ENCODE measurements around the gene ACTL10.
"Not testable (repeated sequence)": the region's sequence is repeated elsewhere in the genome, so short reads cannot be mapped to it uniquely, and the experiment has no call there.

ACTL10 gene

DNA sequence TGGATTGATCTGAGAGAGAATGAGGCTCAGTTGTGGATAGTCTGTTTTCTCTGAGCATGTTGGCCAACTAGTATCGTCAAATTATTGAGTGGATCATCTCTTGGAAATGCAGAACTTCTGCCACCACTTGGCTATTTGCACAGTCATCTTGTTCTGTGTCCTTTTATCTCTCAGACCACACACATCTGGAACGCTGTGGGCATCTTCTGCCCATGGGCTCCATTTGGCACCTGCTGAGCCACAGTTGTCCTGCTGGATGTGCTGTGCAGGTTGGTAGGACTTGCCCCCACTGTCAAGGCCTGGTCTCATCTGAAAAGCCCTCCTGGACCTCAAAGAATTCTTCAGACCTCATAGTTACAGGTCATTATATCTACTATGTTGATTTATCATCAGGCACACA is 21.3 kb upstream of the ACTL10 start:
- H3K27me3 Mint-ChIP-seq: no peaks in the 10 kb centered on the region
- H3K36me3 Mint-ChIP-seq: peaks cover 5% of the 10 kb centered on the region
- no peak overlapping the region for H3K4me3 Mint-ChIP-seq
- no peak overlapping the region for H3K27ac Mint-ChIP-seq
- no peaks in the 10 kb centered on the region for H3K9me3 Mint-ChIP-seq
- H3K4me1 Mint-ChIP-seq: no peaks in the 10 kb centered on the region

- Mint-ChIP-seq H3K4me3 (no peak overlapping the region), H3K27ac (no peak overlapping the region), H3K9me3 (no peaks in the 10 kb centered on the region), H3K4me1 (no peaks in the 10 kb centered on the region), H3K27me3 (no peaks in the 10 kb centered on the region), H3K36me3 (peaks cover 5% of the 10 kb centered on the region)
Observed at GRCh38 chr20:33646191-33646590, 20.6 kb upstream of the ACTL10 start.

DNA sequence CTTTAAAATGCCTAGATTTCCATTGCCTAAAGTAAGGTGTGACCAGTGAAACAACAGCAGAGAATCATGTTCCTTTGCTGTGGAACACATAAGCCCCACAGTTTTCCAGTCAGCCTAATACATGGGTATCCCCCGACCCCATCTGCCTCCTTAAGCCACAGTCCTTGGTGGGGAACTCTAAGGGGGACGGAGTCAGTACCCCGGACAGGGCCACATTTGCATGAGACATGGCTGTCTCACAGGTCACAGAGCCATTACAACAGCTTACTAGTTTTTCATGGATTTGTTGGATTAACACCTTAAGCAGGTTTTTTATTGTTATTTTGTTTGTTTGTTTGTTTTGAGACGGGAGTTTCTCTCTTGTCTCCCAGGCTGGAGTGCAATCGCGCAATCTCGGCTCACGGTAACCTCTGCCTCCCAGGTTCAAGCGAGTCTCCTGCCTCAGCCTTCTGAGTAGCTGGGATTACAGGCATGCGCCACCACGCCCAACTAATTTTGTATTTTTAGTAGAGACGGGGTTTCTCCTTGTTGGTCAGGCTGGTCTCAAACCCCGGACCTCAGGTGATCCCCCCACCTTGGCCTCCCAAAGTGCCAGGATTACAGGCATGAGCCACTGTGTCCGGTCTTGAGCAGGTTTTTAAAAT is 19.7 kb upstream of the ACTL10 start:
- not testable (repeated sequence) for H3K36me3 Mint-ChIP-seq, H3K9me3 Mint-ChIP-seq, H3K27me3 Mint-ChIP-seq, H3K4me1 Mint-ChIP-seq, H3K27ac Mint-ChIP-seq, H3K4me3 Mint-ChIP-seq

DNA sequence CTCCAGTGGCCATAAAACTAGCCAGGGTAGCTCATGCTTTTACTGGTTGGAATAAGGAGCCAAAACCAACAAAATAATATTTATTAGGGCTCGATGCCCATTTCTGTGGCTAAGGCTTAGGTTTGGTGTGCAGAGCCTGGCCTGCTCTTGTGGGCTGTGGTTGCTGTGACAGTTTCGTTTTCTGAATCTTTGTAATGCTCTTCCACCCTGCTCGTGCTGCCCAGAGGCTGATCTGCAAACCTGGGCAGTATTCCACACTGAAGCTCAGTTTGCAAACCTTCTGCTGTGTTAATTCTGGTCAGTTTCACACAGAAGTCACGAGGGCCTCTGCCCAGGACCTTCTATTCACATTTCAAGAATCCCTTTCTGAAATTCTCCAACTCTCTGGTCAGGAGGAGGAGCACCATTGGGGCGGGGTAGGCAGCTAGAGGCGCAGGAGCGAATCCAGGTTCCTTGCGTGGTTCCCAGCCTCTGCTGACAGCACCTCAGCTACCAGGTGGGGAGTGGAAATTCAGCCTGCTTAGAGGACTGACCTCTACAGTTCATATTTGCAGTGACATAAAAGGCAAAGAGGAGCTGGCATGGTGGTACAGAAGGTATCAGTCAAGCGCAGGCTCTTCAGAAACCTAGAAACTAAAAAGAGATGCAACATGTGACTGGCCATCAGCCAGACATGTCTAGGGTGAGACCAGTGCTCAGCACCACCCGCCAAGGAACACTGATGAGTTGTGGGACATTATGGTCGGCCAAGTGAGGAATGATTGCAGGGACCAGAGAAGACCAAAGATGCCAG is 18.9 kb upstream of the ACTL10 start:
- peak overlapping the region; percentile 68 for H3K27ac Mint-ChIP-seq
- no peak overlapping the region for H3K4me3 Mint-ChIP-seq
- H3K4me1 Mint-ChIP-seq: peaks cover 4% of the 10 kb centered on the region
- peaks cover 5% of the 10 kb centered on the region for H3K36me3 Mint-ChIP-seq
- no peaks in the 10 kb centered on the region for H3K27me3 Mint-ChIP-seq
- no peaks in the 10 kb centered on the region for H3K9me3 Mint-ChIP-seq

- Mint-ChIP-seq H3K27me3 (no peaks in the 10 kb centered on the region), H3K9me3 (no peaks in the 10 kb centered on the region), H3K27ac (no peak overlapping the region), H3K36me3 (peaks cover 5% of the 10 kb centered on the region), H3K4me3 (no peak overlapping the region), H3K4me1 (peaks cover 9% of the 10 kb centered on the region)
Observed at GRCh38 chr20:33648396-33649004, 18.2 kb upstream of the ACTL10 start.

DNA sequence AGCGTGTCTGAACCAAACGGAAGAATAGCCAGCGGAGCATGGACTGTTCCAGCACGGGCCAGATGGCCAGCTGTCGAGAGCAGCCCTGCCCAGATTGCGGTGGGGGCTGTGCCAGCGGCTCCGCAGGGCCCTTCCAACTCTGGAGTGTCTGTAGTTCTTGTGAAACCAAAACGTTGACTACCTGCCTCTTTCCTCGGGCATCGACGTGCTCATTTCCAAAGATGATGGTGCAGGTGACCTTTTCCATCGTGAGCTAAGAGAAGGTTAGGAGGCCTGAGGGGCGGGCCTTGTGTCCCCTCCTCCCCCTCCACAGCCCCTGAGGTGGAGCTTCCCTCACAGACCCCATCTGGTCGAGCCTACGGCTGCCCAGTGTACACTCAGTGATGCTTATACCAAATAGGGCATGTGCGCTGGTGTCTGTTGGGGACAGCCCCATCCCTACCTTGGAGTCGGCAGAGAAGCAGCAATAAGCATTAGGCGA is 17.5 kb upstream of the ACTL10 start:
- peaks cover 5% of the 10 kb centered on the region for H3K36me3 Mint-ChIP-seq
- H3K4me1 Mint-ChIP-seq: peaks cover 10% of the 10 kb centered on the region
- no peaks in the 10 kb centered on the region for H3K27me3 Mint-ChIP-seq
- H3K4me3 Mint-ChIP-seq: no peak overlapping the region
- H3K9me3 Mint-ChIP-seq: no peaks in the 10 kb centered on the region
- H3K27ac Mint-ChIP-seq: no peak overlapping the region

- H3K36me3 Mint-ChIP-seq: peaks cover 3% of the 10 kb centered on the region
- peaks cover 10% of the 10 kb centered on the region for H3K4me1 Mint-ChIP-seq
- H3K4me3 Mint-ChIP-seq: no peak overlapping the region
- no peaks in the 10 kb centered on the region for H3K9me3 Mint-ChIP-seq
- no peaks in the 10 kb centered on the region for H3K27me3 Mint-ChIP-seq
- no peak overlapping the region for H3K27ac Mint-ChIP-seq
Observed at GRCh38 chr20:33650111-33650752, 16.5 kb upstream of the ACTL10 start.

- Mint-ChIP-seq H3K9me3 (no peaks in the 10 kb centered on the region), H3K27ac (no peak overlapping the region), H3K4me1 (peaks cover 10% of the 10 kb centered on the region), H3K4me3 (no peak overlapping the region), H3K36me3 (no peaks in the 10 kb centered on the region), H3K27me3 (no peaks in the 10 kb centered on the region)
Observed at GRCh38 chr20:33650753-33651561, 15.8 kb upstream of the ACTL10 start.

DNA sequence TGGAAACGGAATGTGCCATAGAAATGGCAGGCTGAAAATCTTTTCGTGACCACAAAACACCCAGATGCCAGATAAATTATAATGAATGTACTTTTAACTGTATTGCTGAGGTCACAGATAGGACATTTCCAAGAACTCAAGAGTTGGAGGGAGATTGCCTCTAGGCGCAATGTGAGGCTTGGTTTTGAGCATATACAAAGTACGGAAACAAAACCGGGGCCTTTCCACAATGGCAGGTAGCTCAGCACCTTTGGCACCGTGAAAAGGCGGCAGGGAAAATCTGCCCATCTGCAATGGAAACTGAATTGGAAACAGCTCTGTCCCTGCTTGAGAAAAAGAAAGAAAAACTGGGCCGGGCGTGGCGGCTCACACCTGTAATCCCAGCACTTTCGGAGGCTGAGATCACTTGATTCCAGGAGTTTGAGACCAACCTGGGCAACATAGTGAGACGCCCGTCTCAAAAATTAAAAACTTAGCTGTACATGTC is 15.1 kb upstream of the ACTL10 start:
- H3K9me3 Mint-ChIP-seq: no peaks in the 10 kb centered on the region
- no peak overlapping the region for H3K4me3 Mint-ChIP-seq
- H3K36me3 Mint-ChIP-seq: no peaks in the 10 kb centered on the region
- H3K4me1 Mint-ChIP-seq: peaks cover 10% of the 10 kb centered on the region
- no peak overlapping the region for H3K27ac Mint-ChIP-seq
- no peaks in the 10 kb centered on the region for H3K27me3 Mint-ChIP-seq

DNA sequence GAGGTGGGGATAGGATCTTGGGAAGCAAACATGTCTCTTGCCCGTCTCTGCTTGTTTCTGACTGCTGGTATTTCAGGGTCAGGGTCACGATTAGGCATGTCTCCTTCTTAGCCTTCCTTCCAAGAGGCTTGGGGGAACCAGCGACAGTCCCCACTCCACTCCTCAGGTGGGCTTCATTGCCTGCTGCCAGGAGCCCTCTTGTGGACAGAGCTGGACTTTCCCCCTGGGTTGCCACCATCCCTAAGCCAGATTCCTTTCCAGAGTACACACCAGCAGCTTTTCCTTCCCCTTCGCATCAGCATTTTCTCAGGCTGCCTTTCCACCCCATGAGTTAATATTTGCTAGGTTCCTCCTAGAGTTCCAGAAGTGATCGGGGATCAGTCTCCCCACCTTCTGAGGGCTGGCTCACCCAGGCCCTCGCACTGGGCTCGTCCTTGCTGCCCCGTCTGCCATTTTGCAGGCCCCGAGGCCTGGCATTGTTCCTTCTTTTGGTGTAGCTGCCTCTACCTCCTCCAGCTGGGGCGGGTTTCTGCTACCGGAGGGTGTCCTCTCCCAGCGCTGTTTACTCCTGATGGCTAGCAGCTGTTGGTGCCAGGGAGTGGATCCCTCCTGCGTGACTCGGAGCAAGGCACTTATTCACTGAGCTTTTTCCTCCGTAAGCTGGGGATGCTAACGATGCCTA is 13.4 kb upstream of the ACTL10 start:
- Mint-ChIP-seq H3K4me3 (no peak overlapping the region), H3K27ac (peak overlapping the region; percentile 17), H3K9me3 (no peaks in the 10 kb centered on the region), H3K36me3 (no peaks in the 10 kb centered on the region), H3K27me3 (no peaks in the 10 kb centered on the region), H3K4me1 (peaks cover 10% of the 10 kb centered on the region)

- Mint-ChIP-seq H3K27me3 (no peaks in the 10 kb centered on the region), H3K27ac (peak overlapping the region; percentile 17), H3K4me1 (peaks cover 10% of the 10 kb centered on the region), H3K9me3 (no peaks in the 10 kb centered on the region), H3K4me3 (no peak overlapping the region), H3K36me3 (no peaks in the 10 kb centered on the region)
Observed at GRCh38 chr20:33653900-33654596, 12.7 kb upstream of the ACTL10 start.

DNA sequence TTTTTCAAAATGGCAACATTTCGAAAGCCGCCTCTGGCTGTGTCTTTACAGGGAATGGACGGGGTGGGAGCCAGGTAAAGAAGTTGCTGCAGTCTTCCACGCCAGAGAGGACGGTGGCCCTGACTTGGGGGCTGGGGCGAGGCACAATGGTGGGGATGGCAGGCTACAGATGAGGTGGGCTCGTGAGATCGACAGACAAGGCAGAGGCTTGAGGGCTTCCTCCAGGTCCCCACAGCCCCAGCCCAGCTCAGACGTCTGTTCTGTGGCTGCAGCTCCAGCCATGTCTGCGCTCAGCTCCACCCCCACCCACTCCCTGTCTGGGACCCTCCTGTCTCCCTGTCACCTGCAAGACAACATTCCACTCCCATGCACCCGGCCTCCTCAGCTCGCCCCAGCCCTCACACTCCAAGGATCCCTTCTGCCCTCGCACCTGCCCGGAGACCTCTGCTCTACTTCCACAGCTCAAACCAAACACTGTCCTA is 12.0 kb upstream of the ACTL10 start:
- no peaks in the 10 kb centered on the region for H3K27me3 Mint-ChIP-seq
- no peaks in the 10 kb centered on the region for H3K36me3 Mint-ChIP-seq
- no peak overlapping the region for H3K27ac Mint-ChIP-seq
- peaks cover 10% of the 10 kb centered on the region for H3K4me1 Mint-ChIP-seq
- no peaks in the 10 kb centered on the region for H3K9me3 Mint-ChIP-seq
- no peak overlapping the region for H3K4me3 Mint-ChIP-seq

DNA sequence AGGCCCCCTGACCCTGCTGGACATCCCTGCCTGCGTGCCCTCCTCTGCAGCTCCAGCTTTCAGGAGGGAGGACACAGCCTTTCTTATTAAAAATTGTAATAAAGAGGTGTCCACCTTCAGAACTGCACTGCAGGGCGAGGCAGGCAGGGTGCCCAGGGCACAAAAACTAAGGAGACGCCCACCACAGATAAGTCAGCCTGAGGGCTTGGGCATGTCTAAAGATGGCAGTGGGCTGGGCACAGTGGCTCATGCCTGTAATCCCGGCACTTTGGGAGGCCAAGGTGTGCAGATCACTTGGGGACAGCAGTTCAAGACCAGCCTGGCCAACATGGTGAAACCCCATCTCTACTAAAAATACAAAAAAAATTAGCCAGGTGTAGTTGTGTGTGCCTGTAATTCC is 11.6 kb upstream of the ACTL10 start:
- Mint-ChIP-seq H3K27me3 (no peaks in the 10 kb centered on the region), H3K36me3 (no peaks in the 10 kb centered on the region), H3K27ac (no peak overlapping the region)

More for the DNA sequence above, 11.6 kb upstream of the ACTL10 start:
- Mint-ChIP-seq H3K4me1 (peaks cover 10% of the 10 kb centered on the region), H3K4me3 (no peak overlapping the region), H3K9me3 (no peaks in the 10 kb centered on the region)

Measured in activated naive CD4-positive, alpha-beta T cell treated with anti-CD3 and anti-CD28 coated beads, Interleukin-2, amount 50 U/mL, for 24 hours (primary cell).